IMR-90 (cell line): Measurements from ENCODE around the gene CPNE4. TPM values are rescaled to one million over a fixed set of nuclear protein-coding genes. Genes with fewer than 3 reads are reported as not detected.

Source experiments
- ATAC-seq: fragments of 200-7000 bp; cut with Tn5 transposase; 2 replicates; pipeline ENCODE4 v1.9.1; 2020; ENCODE audit warnings: low read depth, mild to moderate bottlenecking, moderate library complexity
- BruUV-seq: library from RNA; stranded (reverse); fragments of 400-500 nt; replicated peaks from 2 replicates; lab custom pipeline; 2021; lab: Mats Ljungman, UMichigan
- CTCF ChIA-PET: fragments of 300-600 bp; formaldehyde crosslinking; extraction: SDS; loops from one replicate; lab custom pipeline; 2021; ENCODE audit warnings: antibody characterized with exemption; lab: Yijun Ruan, JAX
- POLR2A ChIA-PET: fragments of 300-600 bp; sonication (Branson Sonifier 250); formaldehyde crosslinking; loops from one replicate; lab custom pipeline; 2022; ENCODE audit warnings: antibody characterized with exemption; ENCODE audit not compliant: unreplicated experiment; lab: Charles Lee
- DNase-seq: peaks from one replicate; pipeline ENCODE4 v3.0.0; 2013
- H2AFZ ChIP-seq: replicated peaks from 2 replicates; pipeline ENCODE3; 2013; ENCODE audit warnings: low read length, mild to moderate bottlenecking; ENCODE audit not compliant: poor library complexity
- H2AK5ac ChIP-seq: 2 replicates; pipeline ENCODE4 v1.6.1; 2013; ENCODE audit warnings: low read depth, low read length, inconsistent platforms
- H2AK9ac ChIP-seq: replicated peaks from 2 replicates; pipeline ENCODE3; 2013; ENCODE audit warnings: mild to moderate bottlenecking, low read depth, low read length, moderate library complexity; ENCODE audit not compliant: poor library complexity
- H2BK120ac ChIP-seq: 2 replicates; pipeline ENCODE4 v1.6.1; 2013; ENCODE audit warnings: low read depth, low read length, inconsistent platforms
- H2BK15ac ChIP-seq: 3 replicates; pipeline ENCODE4 v1.6.1; 2013; ENCODE audit warnings: low read depth, low read length, inconsistent platforms
- H2BK20ac ChIP-seq: 2 replicates; pipeline ENCODE4 v1.6.1; 2013; ENCODE audit warnings: low read depth, mild to moderate bottlenecking, inconsistent platforms, low read length, moderate library complexity
- H2BK5ac ChIP-seq: 2 replicates; pipeline ENCODE4 v1.6.1; 2013; ENCODE audit warnings: mild to moderate bottlenecking, low read depth, low read length, inconsistent platforms; ENCODE audit not compliant: poor library complexity, severe bottlenecking
- H3K14ac ChIP-seq: replicated peaks from 2 replicates; pipeline ENCODE4 v1.6.1; 2013; ENCODE audit warnings: low read depth, low read length, inconsistent platforms
- H3K18ac ChIP-seq: 2 replicates; pipeline ENCODE4 v1.6.1; 2013; ENCODE audit warnings: low read depth, low read length, control low read depth
- H3K23ac ChIP-seq: 2 replicates; pipeline ENCODE4 v1.6.1; 2013; ENCODE audit warnings: low read depth, low read length, inconsistent platforms
- H3K27ac ChIP-seq: 2 replicates; pipeline ENCODE4 v1.5.1; 2013; ENCODE audit warnings: mild to moderate bottlenecking, control low read depth, low read length; ENCODE audit not compliant: insufficient read depth
- H3K27me3 ChIP-seq: 2 replicates; pipeline ENCODE4 v1.6.1; 2013; ENCODE audit warnings: low read length; ENCODE audit not compliant: control insufficient read depth, insufficient read depth
- H3K36me3 ChIP-seq: 2 replicates; pipeline ENCODE4 v1.6.1; 2013; ENCODE audit warnings: low read length, mixed read lengths; ENCODE audit not compliant: control insufficient read depth, insufficient read depth
- H3K4ac ChIP-seq: 2 replicates; pipeline ENCODE4 v1.6.1; 2013; ENCODE audit warnings: low read depth, low read length, inconsistent platforms
- H3K4me1 ChIP-seq: 2 replicates; pipeline ENCODE4 v1.6.1; 2013; ENCODE audit warnings: low read length, mixed read lengths; ENCODE audit not compliant: control insufficient read depth, insufficient read depth
- H3K4me2 ChIP-seq: 2 replicates; pipeline ENCODE4 v1.6.1; 2013; ENCODE audit warnings: low read depth, mild to moderate bottlenecking, control low read depth, low read length, moderate library complexity
- H3K4me3 ChIP-seq: 2 replicates; pipeline ENCODE4 v1.5.1; 2013; ENCODE audit warnings: low read depth, mild to moderate bottlenecking, control low read depth, low read length, moderate library complexity; ENCODE audit not compliant: insufficient read depth
- H3K56ac ChIP-seq: 2 replicates; pipeline ENCODE4 v1.6.1; 2013; ENCODE audit warnings: low read length, inconsistent platforms; ENCODE audit not compliant: insufficient read depth; ENCODE audit errors: extremely low read depth
- H3K79me1 ChIP-seq, 2 experiments: 2 replicates each; pipeline ENCODE4 v1.6.1; 2013; ENCODE audit warnings: low read length in 2 of 2, inconsistent platforms in 1 of 2, low read depth in 1 of 2
- H3K9ac ChIP-seq: 2 replicates; pipeline ENCODE4 v1.6.1; 2013; ENCODE audit warnings: low read depth, low read length, control low read depth
- H3K9me1 ChIP-seq: 2 replicates; pipeline ENCODE4 v1.6.1; 2013; ENCODE audit warnings: low read length, inconsistent platforms; ENCODE audit not compliant: insufficient read depth
- H3K9me3 ChIP-seq: 2 replicates; pipeline ENCODE4 v1.6.1; 2013; ENCODE audit warnings: low read length; ENCODE audit not compliant: control insufficient read depth, insufficient read depth
- H4K20me1 ChIP-seq: 2 replicates; pipeline ENCODE4 v1.6.1; 2013; ENCODE audit warnings: low read length, inconsistent platforms; ENCODE audit not compliant: insufficient read depth
- H4K5ac ChIP-seq: 2 replicates; pipeline ENCODE4 v1.6.1; 2013; ENCODE audit warnings: mild to moderate bottlenecking, low read depth, low read length, control low read depth
- H4K8ac ChIP-seq, 2 experiments: 2 replicates each; pipeline ENCODE4 v1.6.1; 2013; ENCODE audit warnings: low read depth in 2 of 2, low read length in 2 of 2, control low read depth in 1 of 2, inconsistent platforms in 1 of 2
- H4K91ac ChIP-seq: 2 replicates; pipeline ENCODE4 v1.6.1; 2013; ENCODE audit warnings: low read depth, low read length, inconsistent platforms; ENCODE audit not compliant: insufficient read depth
- CEBPB ChIP-seq: IDR thresholded peaks from 2 replicates; pipeline ENCODE4 v1.6.1; 2012; ENCODE audit warnings: low read depth, low read length, improper control_type of control experiment
- CHD1 ChIP-seq: IDR thresholded peaks from 2 replicates; pipeline ENCODE4 v1.6.1; 2012; ENCODE audit warnings: low read depth, low read length, improper control_type of control experiment
- MAFK ChIP-seq: IDR thresholded peaks from 2 replicates; pipeline ENCODE4 v1.6.1; 2012; ENCODE audit warnings: low read depth, low read length, improper control_type of control experiment
- MAZ ChIP-seq: IDR thresholded peaks from 2 replicates; pipeline ENCODE4 v1.6.1; 2012; ENCODE audit warnings: low read depth, mild to moderate bottlenecking, low read length, improper control_type of control experiment, moderate library complexity, borderline replicate concordance
- MXI1 ChIP-seq: IDR thresholded peaks from 2 replicates; pipeline ENCODE4 v1.6.1; 2012; ENCODE audit warnings: low read depth, mild to moderate bottlenecking, low read length, moderate library complexity, borderline replicate concordance
- POLR2A ChIP-seq: IDR thresholded peaks from 2 replicates; pipeline ENCODE4 v1.6.1; 2012; ENCODE audit warnings: mild to moderate bottlenecking, low read depth, low read length
- RCOR1 ChIP-seq: IDR thresholded peaks from 2 replicates; pipeline ENCODE4 v1.6.1; 2012; ENCODE audit warnings: mild to moderate bottlenecking, low read length, improper control_type of control experiment; ENCODE audit not compliant: insufficient replicate concordance
- RFX5 ChIP-seq: IDR thresholded peaks from 2 replicates; pipeline ENCODE4 v1.8.0; 2012; ENCODE audit warnings: low read depth, mild to moderate bottlenecking, low read length, moderate library complexity
- SMC3 ChIP-seq: fragments of 150-350 bp; IDR thresholded peaks from 2 replicates; pipeline ENCODE4 v1.6.1; 2016; ENCODE audit warnings: low read depth, mild to moderate bottlenecking, antibody characterized with exemption, low read length, moderate library complexity
- dilution Hi-C: fragments of 300-500 bp; cut with HindIII; formaldehyde crosslinking; loops from one replicate; pipeline ENCODE4 v1.14.3; 2018; ENCODE audit warnings: low sequenced_read_pairs; ENCODE audit not compliant: unreplicated experiment
- in situ Hi-C: fragments of 300-500 bp; cut with MboI; formaldehyde crosslinking; loops from 3 replicates; pipeline ENCODE4 v1.14.3; 2019; ENCODE audit warnings: low sequenced_read_pairs, inconsistent platforms, mixed read lengths
- intact Hi-C: fragments of 100-400 bp; cut with micrococcal nuclease; formaldehyde crosslinking; loops from 2 replicates; pipeline ENCODE4 v1.10.0; 2022
- polyA plus RNA-seq, 3 experiments: library from polyadenylated mRNA; depleted of rRNA; stranded (reverse); fragments of >200 nt; gene quantifications; 2 replicates each; pipeline ENCODE4 v1.2.3, GENCODE V29; 2012; ENCODE audit warnings: low replicate concordance in 1 of 3
- total RNA-seq: library from RNA; depleted of rRNA; stranded (reverse); fragments of >200 nt; gene quantifications from 2 replicates; pipeline ENCODE4 v1.2.3, GENCODE V29; 2012
- TF ChIP-seq, protein P1 (sequence below): conservative IDR thresholded peaks from 2 replicates; pipeline ENCODE4 v1.5.1; 2012; ENCODE audit warnings: mild to moderate bottlenecking, low read depth, low read length, improper control_type of control experiment
- TF ChIP-seq, protein P2 (sequence below): fragments of 150-350 bp; IDR thresholded peaks from 2 replicates; pipeline ENCODE4 v1.6.1; 2016; ENCODE audit warnings: low read depth, mild to moderate bottlenecking, low read length, moderate library complexity, borderline replicate concordance

Gene CPNE4
- total and polyA plus RNA-seq, 2 of the 4 experiments (the other 2 are of a cell fraction), result not detected

DNA sequence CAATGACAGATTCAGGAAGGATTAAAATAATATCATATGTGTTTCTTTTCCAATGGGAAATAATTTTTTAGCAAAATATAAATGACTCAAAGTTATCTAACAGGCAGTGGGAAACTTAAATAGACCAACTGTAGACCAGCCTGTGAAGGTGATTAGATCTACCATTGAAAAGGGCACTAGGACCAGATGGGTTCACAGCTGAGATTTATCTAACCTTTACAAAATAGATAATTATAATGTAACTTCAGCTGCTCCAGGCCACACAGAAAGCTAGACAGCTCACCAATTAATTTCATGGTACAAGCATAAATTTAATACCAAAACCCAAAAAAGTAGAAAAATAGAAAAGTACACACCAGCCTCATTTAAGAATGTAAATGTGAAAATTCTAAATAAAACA, 291.7 kb downstream of the CPNE4 start:
- ATAC-seq (no peak), DNase-seq (no peak)
- no peak overlapping the region for H3K23ac ChIP-seq
- H2BK120ac ChIP-seq, result no peak overlapping the region
- intact Hi-C loops (no loop called here), in situ Hi-C loops (no loop called here), dilution Hi-C loops (no loop called here)
- no peaks in the 10 kb centered on the region for H3K27me3 ChIP-seq
- H3K36me3 ChIP-seq, result no peaks in the 10 kb centered on the region
- H4K8ac ChIP-seq, result no peak overlapping the region
- H2BK15ac ChIP-seq, result no peak overlapping the region
- no peaks in the 10 kb centered on the region for H3K4me1 ChIP-seq
- no peak overlapping the region for H2BK5ac ChIP-seq
- no peaks in the 10 kb centered on the region for H3K9me3 ChIP-seq
- no peak overlapping the region for H3K9ac ChIP-seq
- H2AFZ ChIP-seq, result no peak overlapping the region
- no peak overlapping the region for H2AK9ac ChIP-seq
- ChIA-PET CTCF (no interaction called here), POLR2A (no interaction called here)
- H3K4me3 ChIP-seq, result no peak overlapping the region
- H4K5ac ChIP-seq, result no peak overlapping the region
- H2BK20ac ChIP-seq, result no peak overlapping the region
- H3K9me1 ChIP-seq, result no peaks in the 10 kb centered on the region
- no peak overlapping the region for H3K56ac ChIP-seq
- TF ChIP-seq MXI1 (no peak), CHD1 (no peak), CEBPB (no peak), MAZ (no peak), SMC3 (no peak), RFX5 (no peak), RCOR1 (no peak), MAFK (no peak), POLR2A (no peak)
- TF ChIP-seq, protein P1, sequence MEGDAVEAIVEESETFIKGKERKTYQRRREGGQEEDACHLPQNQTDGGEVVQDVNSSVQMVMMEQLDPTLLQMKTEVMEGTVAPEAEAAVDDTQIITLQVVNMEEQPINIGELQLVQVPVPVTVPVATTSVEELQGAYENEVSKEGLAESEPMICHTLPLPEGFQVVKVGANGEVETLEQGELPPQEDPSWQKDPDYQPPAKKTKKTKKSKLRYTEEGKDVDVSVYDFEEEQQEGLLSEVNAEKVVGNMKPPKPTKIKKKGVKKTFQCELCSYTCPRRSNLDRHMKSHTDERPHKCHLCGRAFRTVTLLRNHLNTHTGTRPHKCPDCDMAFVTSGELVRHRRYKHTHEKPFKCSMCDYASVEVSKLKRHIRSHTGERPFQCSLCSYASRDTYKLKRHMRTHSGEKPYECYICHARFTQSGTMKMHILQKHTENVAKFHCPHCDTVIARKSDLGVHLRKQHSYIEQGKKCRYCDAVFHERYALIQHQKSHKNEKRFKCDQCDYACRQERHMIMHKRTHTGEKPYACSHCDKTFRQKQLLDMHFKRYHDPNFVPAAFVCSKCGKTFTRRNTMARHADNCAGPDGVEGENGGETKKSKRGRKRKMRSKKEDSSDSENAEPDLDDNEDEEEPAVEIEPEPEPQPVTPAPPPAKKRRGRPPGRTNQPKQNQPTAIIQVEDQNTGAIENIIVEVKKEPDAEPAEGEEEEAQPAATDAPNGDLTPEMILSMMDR, result no peak
- TF ChIP-seq, protein P2, sequence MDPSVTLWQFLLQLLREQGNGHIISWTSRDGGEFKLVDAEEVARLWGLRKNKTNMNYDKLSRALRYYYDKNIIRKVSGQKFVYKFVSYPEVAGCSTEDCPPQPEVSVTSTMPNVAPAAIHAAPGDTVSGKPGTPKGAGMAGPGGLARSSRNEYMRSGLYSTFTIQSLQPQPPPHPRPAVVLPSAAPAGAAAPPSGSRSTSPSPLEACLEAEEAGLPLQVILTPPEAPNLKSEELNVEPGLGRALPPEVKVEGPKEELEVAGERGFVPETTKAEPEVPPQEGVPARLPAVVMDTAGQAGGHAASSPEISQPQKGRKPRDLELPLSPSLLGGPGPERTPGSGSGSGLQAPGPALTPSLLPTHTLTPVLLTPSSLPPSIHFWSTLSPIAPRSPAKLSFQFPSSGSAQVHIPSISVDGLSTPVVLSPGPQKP, result no peak
- H3K79me1 ChIP-seq, result no peaks in the 10 kb centered on the region
- no peak overlapping the region for H3K27ac ChIP-seq
- no peaks in the 10 kb centered on the region for H4K20me1 ChIP-seq
- no TSS peak for BruUV-seq
- H3K14ac ChIP-seq, result no peak overlapping the region
- H3K18ac ChIP-seq, result no peak overlapping the region
- no peak overlapping the region for H4K91ac ChIP-seq
- H3K4me2 ChIP-seq, result no peak overlapping the region
- H3K4ac ChIP-seq, result no peak overlapping the region
- H2AK5ac ChIP-seq, result no peak overlapping the region
